Uterus (tissue), 2 donors: ENCODE data around the gene FBXL19.

ENCODE experiments used
- CTCF ChIP-seq, 4 experiments: fragments of 200-600 bp in 2 of 4; fragments of 450-650 bp in 2 of 4; sonication (generic) in 2 of 4; IDR thresholded peaks; one replicate each; pipeline ENCODE4 v1.5.1; 2016 to 2019; ENCODE audit warnings: antibody characterized with exemption in 4 of 4, mild to moderate bottlenecking in 2 of 4, moderate library complexity in 1 of 4
- POLR2A ChIP-seq, 2 donors: fragments of 450-650 bp; IDR thresholded peaks; one replicate each; pipeline ENCODE4 v1.6.1; 2016; ENCODE audit warnings: antibody characterized with exemption in 2 of 2, mild to moderate bottlenecking in 1 of 2, moderate library complexity in 1 of 2

- TF ChIP-seq POLR2A (IDR thresholded peaks at IDR 0.05) = no peak
- TF ChIP-seq CTCF (IDR thresholded peaks at IDR 0.05) = no peak
These were observed 4.5 kb downstream of the FBXL19 start for GRCh38 chr16:30927789-30928378.
